Measurements from ENCODE around the gene ITIH3. TPM values are rescaled to one million over a fixed set of nuclear protein-coding genes. Genes with fewer than 3 reads are reported as not detected.

ITIH3 gene
- total RNA-seq, 1 experiment from 2014 or later = 0.67 TPM

- intact Hi-C loops (cut with micrococcal nuclease; ENCODE audit: unreplicated experiment) (no loop called here), in situ Hi-C loops (cut with HindIII; ENCODE audit: low pct_unique_long_range_greater_than_20kb, low sequenced_read_pairs) (no loop called here)
- ATAC-seq (no peak), DNase-seq (ENCODE audit: low read depth, low spot score) (no peak)
- H3K4me1 ChIP-seq (ENCODE audit: control insufficient read depth, insufficient read depth, low read length) = no peaks in the 10 kb centered on the region
- no peaks in the 10 kb centered on the region for H3K27me3 ChIP-seq (ENCODE audit: control insufficient read depth, insufficient read depth, low read length)
- H3K9me3 ChIP-seq (ENCODE audit: control insufficient read depth, insufficient read depth, low read depth, low read length) = no peaks in the 10 kb centered on the region
- ChIA-PET CTCF (no interaction called here), POLR2A (no interaction called here)
- no TSS peak for BruUV-seq (replicated peaks)
- no peaks in the 10 kb centered on the region for H3K36me3 ChIP-seq (ENCODE audit: control insufficient read depth, insufficient read depth, low read length)
- no peak overlapping the region for H3K27ac ChIP-seq (ENCODE audit: low read length)
- TF ChIP-seq REST (IDR thresholded peaks at IDR 0.05; ENCODE audit: insufficient read depth in 1 of 2, low read depth in 2 of 2, low read length in 1 of 2) (no peak), TCF7L2 (IDR thresholded peaks at IDR 0.05; ENCODE audit: low read depth, low read length) (no peak), SIN3A (IDR thresholded peaks at IDR 0.05; ENCODE audit: borderline replicate concordance, insufficient read depth, low read depth, low read length) (no peak), CTCF (IDR thresholded peaks at IDR 0.05) (no peak), POLR2AphosphoS5 (IDR thresholded peaks at IDR 0.05; ENCODE audit: low read depth, low read length) (no peak)
- no peak overlapping the region for H3K4me3 ChIP-seq (ENCODE audit: low read depth in 2 of 2, low read length in 2 of 2)
These were observed 1.8 kb downstream of the ITIH3 start for GRCh38 chr3:52796411-52796810.

GRCh38 chr3:52798376-52798977 lies 3.9 kb downstream of the ITIH3 start:
- BruUV-seq (replicated peaks) = no TSS peak
- TF ChIP-seq REST (IDR thresholded peaks at IDR 0.05; ENCODE audit: insufficient read depth in 1 of 2, low read depth in 2 of 2, low read length in 1 of 2) (no peak), CTCF (IDR thresholded peaks at IDR 0.05) (no peak), SIN3A (IDR thresholded peaks at IDR 0.05; ENCODE audit: borderline replicate concordance, insufficient read depth, low read depth, low read length) (no peak), TCF7L2 (IDR thresholded peaks at IDR 0.05; ENCODE audit: low read depth, low read length) (no peak), POLR2AphosphoS5 (IDR thresholded peaks at IDR 0.05; ENCODE audit: low read depth, low read length) (no peak)
- H3K9me3 ChIP-seq (ENCODE audit: control insufficient read depth, insufficient read depth, low read depth, low read length) = no peaks in the 10 kb centered on the region
- in situ Hi-C loops (cut with HindIII; ENCODE audit: low pct_unique_long_range_greater_than_20kb, low sequenced_read_pairs) = no loop called here
- no peaks in the 10 kb centered on the region for H3K27me3 ChIP-seq (ENCODE audit: control insufficient read depth, insufficient read depth, low read length)
- ChIA-PET POLR2A (no interaction called here), CTCF (interaction anchor here (0.5 to 0.7 kb wide), 2 partner anchors 19 to 136 kb away, joined by 3 to 8 read pairs; no protein-coding TSS in a partner anchor)
- H3K36me3 ChIP-seq (ENCODE audit: control insufficient read depth, insufficient read depth, low read length) = no peaks in the 10 kb centered on the region
- intact Hi-C loops (cut with micrococcal nuclease; ENCODE audit: unreplicated experiment) = no loop called here
- DNase-seq (ENCODE audit: low read depth, low spot score) = no peak
- H3K27ac ChIP-seq (ENCODE audit: low read length) = no peak overlapping the region
- no peaks in the 10 kb centered on the region for H3K4me1 ChIP-seq (ENCODE audit: control insufficient read depth, insufficient read depth, low read length)
- ATAC-seq = no peak
- H3K4me3 ChIP-seq (ENCODE audit: low read depth in 2 of 2, low read length in 2 of 2) = no peak overlapping the region
